H1 (cell line): ENCODE results near the gene GAR1. TPM values are rescaled to one million over a fixed set of nuclear protein-coding genes. Genes with fewer than 3 reads are reported as not detected.

Experiments
- HDAC2 ChIP-seq, 2 experiments: fragments of 300-600 bp in 1 of 2; sonication (generic) in 1 of 2; IDR thresholded peaks; 2 replicates each; pipeline ENCODE4 v1.6.1; 2011 to 2012; ENCODE audit warnings: low read depth in 2 of 2, low read length in 2 of 2, mild to moderate bottlenecking in 2 of 2, moderate library complexity in 2 of 2, borderline replicate concordance in 1 of 2, inconsistent platforms in 1 of 2
- SIX5 ChIP-seq: IDR thresholded peaks from 2 replicates; pipeline ENCODE4 v1.6.1; 2011; ENCODE audit warnings: mild to moderate bottlenecking, low read depth, low read length
- polyA plus RNA-seq, 7 experiments: library from polyadenylated mRNA; depleted of rRNA in 3 of 7; stranded (reverse) in 5 of 7; unstranded in 2 of 7; fragments of >200 nt in 5 of 7; fragments of 200-250 nt in 2 of 7; gene quantifications; 1 replicate in 5 of 7; 2 replicates in 1 of 7; 4 replicates in 1 of 7; pipeline versions ENCODE4 v1.2.1 to v1.2.3, GENCODE V29; 2011 to 2013; ENCODE audit warnings: missing spikeins in 2 of 7, mixed read lengths in 2 of 7
- total RNA-seq: library from RNA; stranded (reverse); fragmentation: NEBNext Ultra II Directional; extraction: Animal tissue kit (Norgen Biotek cat#: 25700); gene quantifications from 2 replicates; pipeline ENCODE4 v1.2.1, GENCODE V29; 2021

The GAR1 gene
- total and polyA plus RNA-seq, 2 of the 8 experiments (the other 6 are each of a cell fraction or from before 2014, with no cell fraction given), result 14.5 to 37.5 TPM

DNA sequence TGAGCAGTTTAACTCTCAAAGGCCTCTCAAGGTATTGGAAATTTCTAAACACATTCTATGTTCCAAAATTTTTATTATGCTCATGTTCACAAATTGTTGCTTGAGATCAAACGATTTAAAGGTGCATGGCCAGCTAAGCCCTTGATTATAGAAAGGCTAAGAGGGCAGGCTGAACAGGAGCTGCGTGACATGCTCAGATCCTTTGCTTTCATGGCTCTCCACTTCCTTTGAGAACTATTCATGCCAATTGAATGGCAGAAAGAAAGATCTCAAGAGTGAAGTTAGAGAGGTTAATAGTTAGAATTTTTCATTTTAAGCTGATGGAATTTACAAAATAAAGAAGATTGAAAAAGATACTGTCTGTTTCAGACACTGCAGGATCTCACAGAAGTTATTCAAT, 32.9 kb downstream of the GAR1 start (continued):
- TF ChIP-seq HDAC2 (IDR thresholded peaks at IDR 0.05; ENCODE audit: borderline replicate concordance in 1 of 2, low read depth in 2 of 2, low read length in 2 of 2), result no peak
- no peak for TF ChIP-seq SIX5
